GM21515 (cell line): ENCODE data around the gene PRKG2.

Experiments
- ATAC-seq: cut with Tn5 transposase; IDR thresholded peaks from one replicate; pipeline ENCODE4 v1.9.1; 2021; ENCODE audit not compliant: unreplicated experiment

Gene PRKG2

DNA sequence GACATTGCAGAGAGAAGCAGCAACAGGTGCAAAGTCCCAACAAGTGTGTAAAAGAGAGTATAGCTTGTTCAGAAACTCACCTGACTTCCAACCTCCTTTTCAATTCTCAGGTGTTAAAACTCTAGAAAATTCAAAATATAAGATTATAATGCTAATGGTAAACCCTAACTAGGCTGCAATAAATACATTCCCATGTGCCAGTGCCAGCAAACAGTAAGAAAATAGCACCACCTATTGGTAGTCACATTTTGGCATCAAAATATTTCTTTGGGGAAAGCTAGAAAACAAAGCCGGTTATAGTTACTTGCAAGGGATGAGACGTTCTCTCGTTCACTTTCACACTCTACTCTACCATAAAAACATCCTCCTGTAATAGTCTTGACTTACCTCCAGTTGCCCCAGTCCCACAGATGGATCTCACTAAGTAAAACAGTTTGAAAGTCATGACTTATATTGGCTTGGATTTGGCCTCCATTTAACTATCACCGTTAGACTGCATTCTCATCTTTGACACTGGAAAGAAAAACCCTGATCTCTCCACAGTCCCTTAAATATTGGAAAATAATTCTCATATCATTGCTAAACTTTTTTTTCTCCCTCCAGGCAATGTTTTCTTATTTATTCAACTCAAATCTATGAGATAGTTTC is 174.9 kb downstream of the PRKG2 start:
- ATAC-seq, result no peak

DNA sequence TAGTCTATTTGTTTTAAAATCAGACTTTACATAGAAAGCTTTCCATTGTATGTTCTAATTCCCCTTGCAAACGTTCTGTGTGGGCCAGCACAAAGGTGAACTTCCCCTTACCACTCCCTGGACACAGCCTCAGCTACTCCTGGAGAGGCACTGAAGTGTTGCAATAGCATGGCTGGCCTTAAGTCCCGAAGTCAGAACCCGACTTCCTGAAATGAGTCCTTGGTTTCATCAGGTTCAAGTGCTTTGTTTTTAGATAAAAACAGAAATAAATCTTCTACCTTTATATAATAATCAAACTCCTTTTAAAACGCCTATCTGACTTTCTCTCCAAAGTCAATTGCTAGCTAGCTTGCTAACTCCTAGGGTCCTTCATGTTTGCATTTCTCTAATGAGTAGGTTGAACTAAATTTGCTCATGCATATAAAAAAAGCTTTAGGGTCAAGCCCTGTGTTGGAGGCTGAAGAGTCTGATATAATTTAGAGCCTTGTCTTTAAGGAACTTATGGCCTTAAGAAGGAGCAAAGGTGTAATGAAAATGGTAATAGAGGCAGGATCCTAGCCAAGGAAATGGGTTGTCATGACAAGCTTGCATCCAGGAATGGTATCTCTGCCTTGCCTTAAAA is 175.6 kb downstream of the PRKG2 start:
- no peak for ATAC-seq

DNA sequence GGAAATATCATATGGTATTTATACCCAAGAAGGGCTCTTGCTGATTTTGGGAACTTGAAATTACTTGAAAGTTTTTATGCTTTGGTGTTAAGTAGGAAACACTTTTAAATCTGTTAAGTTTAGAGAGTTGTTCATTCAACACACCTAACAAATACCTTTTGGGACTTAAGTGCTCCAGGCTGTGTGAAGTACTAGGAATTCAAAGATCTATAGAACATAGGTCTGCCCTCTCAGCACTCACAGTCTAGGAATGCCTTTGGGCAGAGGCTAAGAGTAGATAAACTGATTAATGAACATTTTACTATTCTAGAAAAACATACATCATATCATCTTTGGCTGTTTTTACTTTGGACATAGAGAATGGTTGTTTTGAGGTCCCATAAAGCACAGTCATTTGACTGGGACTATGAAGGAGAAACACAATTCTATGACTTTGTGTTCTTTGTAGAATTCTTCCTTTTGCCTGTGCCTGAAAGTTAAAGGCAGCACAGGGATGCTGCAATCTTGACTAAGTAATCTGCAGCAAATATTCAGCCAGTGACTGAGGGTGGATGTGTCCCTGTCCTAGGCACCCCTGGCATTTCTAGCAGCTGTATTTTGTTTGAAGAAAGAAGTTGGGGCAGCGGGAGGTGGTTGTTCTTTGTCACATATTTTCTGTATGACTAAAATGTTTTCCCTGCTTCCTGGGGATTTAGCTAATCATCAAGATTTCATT is 176.2 kb downstream of the PRKG2 start:
- ATAC-seq, result no peak
